Keratinocyte (primary cell): ENCODE results near the gene BEX3.

Experiments used
- EZH2 ChIP-seq: IDR thresholded peaks from one replicate; pipeline ENCODE4 v1.6.1; 2012; ENCODE audit warnings: inconsistent platforms, mild to moderate bottlenecking, low read length, moderate library complexity
- TF ChIP-seq, protein P1 (sequence below), 3 experiments: IDR thresholded peaks in 1 of 3; conservative IDR thresholded peaks in 1 of 3; optimal IDR thresholded peaks in 1 of 3; 2 replicates in 2 of 3; 3 replicates in 1 of 3; pipeline versions ENCODE3 to v1.5.1; 2011; ENCODE audit warnings: low read length in 3 of 3, mild to moderate bottlenecking in 3 of 3, moderate library complexity in 2 of 3, control low read depth in 1 of 3, inconsistent platforms in 1 of 3; ENCODE audit not compliant: insufficient read depth in 2 of 3; ENCODE audit errors: extremely low read depth in 1 of 3

DNA sequence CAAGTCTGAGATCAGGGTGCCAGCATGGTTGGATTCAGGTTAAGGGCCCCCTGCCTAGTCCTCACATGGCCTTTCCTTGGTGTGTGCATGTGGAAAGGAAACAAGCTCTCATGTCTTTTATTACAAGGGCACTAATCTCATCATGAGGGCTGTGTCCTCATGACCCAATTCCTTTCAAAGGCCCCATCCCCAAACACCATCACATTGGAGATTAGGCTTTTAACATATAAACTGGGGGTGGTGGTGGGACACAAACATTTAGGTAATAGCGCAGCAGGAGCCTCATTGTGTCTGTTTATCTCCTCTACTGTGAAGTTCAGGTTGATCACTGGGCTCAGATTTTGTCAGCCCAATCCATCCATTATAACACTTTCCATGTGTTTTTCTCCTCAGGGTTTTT lies 41.0 kb downstream of the BEX3 start:
- TF ChIP-seq EZH2 = no peak
- TF ChIP-seq, protein P1, sequence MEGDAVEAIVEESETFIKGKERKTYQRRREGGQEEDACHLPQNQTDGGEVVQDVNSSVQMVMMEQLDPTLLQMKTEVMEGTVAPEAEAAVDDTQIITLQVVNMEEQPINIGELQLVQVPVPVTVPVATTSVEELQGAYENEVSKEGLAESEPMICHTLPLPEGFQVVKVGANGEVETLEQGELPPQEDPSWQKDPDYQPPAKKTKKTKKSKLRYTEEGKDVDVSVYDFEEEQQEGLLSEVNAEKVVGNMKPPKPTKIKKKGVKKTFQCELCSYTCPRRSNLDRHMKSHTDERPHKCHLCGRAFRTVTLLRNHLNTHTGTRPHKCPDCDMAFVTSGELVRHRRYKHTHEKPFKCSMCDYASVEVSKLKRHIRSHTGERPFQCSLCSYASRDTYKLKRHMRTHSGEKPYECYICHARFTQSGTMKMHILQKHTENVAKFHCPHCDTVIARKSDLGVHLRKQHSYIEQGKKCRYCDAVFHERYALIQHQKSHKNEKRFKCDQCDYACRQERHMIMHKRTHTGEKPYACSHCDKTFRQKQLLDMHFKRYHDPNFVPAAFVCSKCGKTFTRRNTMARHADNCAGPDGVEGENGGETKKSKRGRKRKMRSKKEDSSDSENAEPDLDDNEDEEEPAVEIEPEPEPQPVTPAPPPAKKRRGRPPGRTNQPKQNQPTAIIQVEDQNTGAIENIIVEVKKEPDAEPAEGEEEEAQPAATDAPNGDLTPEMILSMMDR (optimal IDR thresholded peaks at IDR 0.05 in 1 of 3, IDR thresholded peaks at IDR 0.05 in 1 of 3, conservative IDR thresholded peaks at IDR 0.05 in 1 of 3; ENCODE audit: extremely low read depth in 1 of 3, insufficient read depth in 2 of 3, low read length in 3 of 3) = no peak
